HG03378 (cell line): ENCODE results near the gene NALCN.

Source experiments
- ATAC-seq: cut with Tn5 transposase; IDR thresholded peaks from one replicate; pipeline ENCODE4 v1.9.1; 2021; ENCODE audit warnings: mild to moderate bottlenecking, moderate library complexity; ENCODE audit not compliant: unreplicated experiment

The NALCN gene

GRCh38 chr13:101291646-101292515 is 124.4 kb downstream of the NALCN start:
- no peak for ATAC-seq

- no peak for ATAC-seq
Measured at GRCh38 chr13:101291206-101291605, 125.1 kb downstream of the NALCN start.

GRCh38 chr13:101289764-101290163 is 126.5 kb downstream of the NALCN start:
- no peak for ATAC-seq

- ATAC-seq: no peak
Measured at GRCh38 chr13:101283782-101284181, 132.5 kb downstream of the NALCN start.

GRCh38 chr13:101272886-101273285 is 143.4 kb downstream of the NALCN start:
- no peak for ATAC-seq

GRCh38 chr13:101271681-101272245 is 144.5 kb downstream of the NALCN start:
- ATAC-seq: no peak

- ATAC-seq: no peak
Measured at GRCh38 chr13:101267656-101268055, 148.7 kb downstream of the NALCN start.

- ATAC-seq: no peak
Measured at GRCh38 chr13:101265934-101266333, 150.4 kb downstream of the NALCN start.

- no peak for ATAC-seq
Measured at GRCh38 chr13:101264931-101265330, 151.4 kb downstream of the NALCN start.

GRCh38 chr13:101262306-101262705 is 154.0 kb downstream of the NALCN start:
- peak; percentile 74 for ATAC-seq

- ATAC-seq: no peak
Measured at GRCh38 chr13:101258509-101258908, 157.8 kb downstream of the NALCN start.

GRCh38 chr13:101258071-101258470 is 158.2 kb downstream of the NALCN start:
- peak; percentile 98 for ATAC-seq

- no peak for ATAC-seq
Measured at GRCh38 chr13:101248739-101249514, 167.4 kb downstream of the NALCN start.

GRCh38 chr13:101242720-101243119 is 173.6 kb downstream of the NALCN start:
- ATAC-seq: no peak

- ATAC-seq: no peak
Measured at GRCh38 chr13:101238555-101238954, 177.8 kb downstream of the NALCN start.

- no peak for ATAC-seq
Measured at GRCh38 chr13:101231751-101232428, 184.4 kb downstream of the NALCN start.

- ATAC-seq: no peak
Measured at GRCh38 chr13:101230271-101230890, 185.9 kb downstream of the NALCN start.

- no peak for ATAC-seq
Measured at GRCh38 chr13:101219609-101220265, 196.6 kb downstream of the NALCN start.

GRCh38 chr13:101218484-101218883 is 197.8 kb downstream of the NALCN start:
- no peak for ATAC-seq

- ATAC-seq: no peak
Measured at GRCh38 chr13:101217086-101217485, 199.2 kb downstream of the NALCN start.
